GM21360 (cell line): ENCODE measurements around the gene ERGIC1.
A peak's percentile ranks its signal among the peaks of the same experiment; 100 is the strongest.

Source experiments
- ATAC-seq: cut with Tn5 transposase; IDR thresholded peaks from one replicate; pipeline ENCODE4 v1.9.1; 2021; ENCODE audit warnings: mild to moderate bottlenecking, moderate library complexity; ENCODE audit not compliant: unreplicated experiment

The ERGIC1 gene

GRCh38 chr5:172911976-172912375 lies 77.9 kb downstream of the ERGIC1 start:
- ATAC-seq = no peak

DNA sequence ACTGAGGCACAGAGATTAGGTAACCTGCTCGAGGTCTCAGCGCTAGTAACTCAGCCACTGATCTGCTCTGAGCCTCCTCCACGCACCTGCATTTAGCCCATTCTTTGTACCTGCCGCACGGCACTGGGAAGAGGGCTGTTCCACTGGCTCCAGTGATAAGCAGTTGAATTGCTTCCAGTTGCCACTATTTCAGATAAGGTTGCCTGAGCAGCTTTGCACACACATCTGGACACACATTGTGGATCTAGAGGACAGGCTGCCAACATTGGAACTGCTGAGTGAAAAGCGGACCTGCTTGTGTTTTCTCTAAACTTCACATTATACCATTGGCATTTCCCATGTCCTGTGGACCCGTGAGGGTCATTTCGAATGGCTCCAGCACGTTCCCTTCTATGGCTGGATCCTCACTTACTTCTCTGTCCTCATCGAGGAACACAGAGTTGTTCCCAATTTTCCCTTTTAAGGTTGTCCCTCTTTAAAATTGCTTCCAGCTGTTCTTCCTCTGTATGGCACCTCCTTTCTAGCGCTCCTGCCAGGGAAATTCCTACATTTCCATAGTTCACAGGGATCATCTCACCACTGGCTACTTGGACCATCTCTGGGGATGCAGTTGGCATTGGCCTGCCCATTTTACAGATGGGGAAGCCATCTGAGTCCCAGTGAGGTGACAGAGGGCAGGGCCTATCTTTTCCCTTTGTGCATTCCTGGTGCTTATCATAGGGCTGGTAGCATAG lies 79.2 kb downstream of the ERGIC1 start:
- ATAC-seq = no peak

GRCh38 chr5:172915514-172915913 lies 81.5 kb downstream of the ERGIC1 start:
- no peak for ATAC-seq

DNA sequence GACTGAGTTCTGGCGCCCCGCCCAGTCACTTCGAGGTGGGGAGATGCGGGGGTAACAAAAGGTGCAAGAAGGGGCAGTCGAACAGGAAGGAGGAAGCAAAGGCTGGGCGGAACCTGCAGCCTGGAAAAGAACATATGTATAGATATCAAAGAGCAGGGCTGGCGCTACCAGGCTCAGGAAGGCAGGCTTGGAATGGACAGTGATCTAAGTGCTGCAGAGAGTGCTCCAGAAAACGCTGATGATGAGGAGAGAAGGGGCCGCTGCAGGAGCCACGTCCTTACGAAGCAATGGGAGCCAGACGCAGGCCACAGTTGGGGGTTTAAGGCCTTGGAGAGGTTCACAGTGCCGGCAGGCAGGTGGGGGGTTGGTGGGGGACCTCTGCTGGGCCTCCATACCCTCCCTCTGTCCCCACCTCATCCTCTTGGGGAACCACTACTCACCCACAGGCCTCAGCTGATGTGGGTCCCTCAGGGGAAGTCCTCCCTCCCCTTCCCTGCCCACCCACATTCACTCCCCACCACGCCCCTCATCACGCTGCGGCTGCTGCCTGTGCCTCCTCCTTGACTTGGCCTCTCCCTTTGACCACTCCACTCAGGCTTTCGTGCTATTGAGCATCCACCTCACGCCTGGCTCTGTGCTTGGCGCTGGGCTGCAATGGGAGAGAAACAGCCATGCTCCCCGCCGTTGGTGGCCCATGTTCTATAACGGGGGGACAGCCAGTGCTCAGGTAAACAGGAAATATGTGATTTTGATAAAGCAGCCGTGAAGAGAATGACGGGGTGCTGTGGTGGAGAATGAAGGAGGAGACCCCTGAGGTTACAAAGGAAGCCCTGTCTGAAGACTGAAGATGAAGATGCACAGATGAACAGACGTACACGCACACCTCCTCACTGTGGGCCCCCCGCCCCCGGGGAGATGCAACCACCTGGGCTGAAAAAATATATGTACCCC lies 84.6 kb downstream of the ERGIC1 start:
- no peak for ATAC-seq

DNA sequence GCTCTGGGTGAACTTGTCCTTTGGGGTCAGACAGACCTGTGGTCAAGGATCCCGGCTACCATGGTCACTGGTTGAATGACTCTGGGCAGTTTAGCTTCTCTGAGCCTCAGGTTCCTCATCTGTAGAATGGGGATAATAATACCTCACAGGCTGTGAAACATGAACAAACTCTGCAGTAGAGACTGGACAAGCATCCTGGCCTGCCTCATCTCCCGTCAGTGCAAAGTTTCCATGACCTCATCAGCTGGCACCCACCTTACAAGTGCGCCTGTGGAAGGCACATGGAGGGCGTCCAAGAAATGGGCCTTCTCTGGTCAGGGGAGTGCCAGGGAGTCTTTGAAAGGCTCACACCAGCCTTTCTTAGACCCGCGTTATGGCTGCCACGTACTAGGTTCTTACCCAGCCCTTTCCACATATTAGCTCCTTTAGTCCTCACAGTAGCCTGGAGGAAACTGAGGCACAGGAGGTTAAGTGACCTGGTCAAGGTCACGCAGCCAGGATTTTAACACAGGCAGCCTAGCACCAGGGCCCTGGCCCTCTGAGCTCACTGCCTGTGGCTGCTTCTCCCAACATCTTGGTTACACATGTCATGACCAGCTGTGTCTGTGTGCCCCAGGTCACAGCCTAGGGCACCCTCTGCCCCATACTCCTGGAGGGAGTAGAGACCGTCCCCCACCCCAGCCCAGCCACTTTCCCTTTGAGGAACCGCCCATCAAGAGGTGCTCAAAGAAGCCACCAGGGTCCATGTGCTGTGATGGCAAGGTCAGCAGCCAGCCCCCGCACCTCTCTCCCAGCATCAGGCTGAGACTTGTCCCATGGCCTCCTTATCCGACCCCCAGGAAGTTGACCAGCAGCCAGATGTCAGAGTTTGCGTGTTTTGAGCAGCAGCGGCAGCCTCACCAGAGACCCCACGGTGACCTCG lies 85.7 kb downstream of the ERGIC1 start:
- ATAC-seq = no peak

GRCh38 chr5:172920447-172920849 lies 86.4 kb downstream of the ERGIC1 start:
- no peak for ATAC-seq

DNA sequence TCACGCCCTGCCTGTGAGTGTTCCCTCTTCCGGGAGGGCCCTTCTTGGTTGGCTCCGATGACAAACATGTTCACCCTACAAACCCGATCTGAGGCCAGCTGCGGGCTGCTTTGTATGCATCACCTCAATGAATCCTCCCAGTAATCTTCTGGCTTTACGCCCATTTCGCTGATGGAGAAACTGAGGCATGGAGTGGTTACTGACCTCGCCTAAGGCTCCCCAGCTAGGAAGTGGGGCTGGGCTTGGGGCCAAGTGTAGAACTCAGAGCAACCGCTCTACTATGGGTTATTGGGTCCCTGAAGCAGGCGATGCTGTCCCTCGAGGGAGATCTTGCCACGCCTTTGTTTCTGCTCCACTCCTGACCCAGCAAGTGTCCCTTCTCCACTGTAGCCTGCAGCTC lies 86.9 kb downstream of the ERGIC1 start:
- ATAC-seq = no peak

- no peak for ATAC-seq
Measured at GRCh38 chr5:172921906-172922305, 87.9 kb downstream of the ERGIC1 start.

DNA sequence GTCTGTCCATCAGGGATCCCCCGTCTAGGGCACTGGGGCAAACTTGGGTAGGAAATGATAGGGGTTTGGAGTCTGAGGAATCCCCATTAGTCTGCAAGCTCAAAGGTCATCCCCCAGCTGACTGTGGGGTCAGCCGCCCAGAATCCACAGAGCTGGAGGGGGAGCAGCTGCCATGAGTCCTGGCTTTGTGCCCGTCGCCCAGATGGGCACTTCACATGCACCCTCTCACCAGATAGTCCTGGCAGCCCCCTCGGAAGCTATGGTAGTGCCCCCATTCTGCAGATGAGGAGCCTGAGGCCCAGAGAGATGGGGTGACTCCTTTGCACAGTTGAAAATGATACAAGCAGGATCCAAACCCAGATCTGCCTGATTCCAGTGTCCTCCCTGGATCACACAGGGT lies 89.5 kb downstream of the ERGIC1 start:
- ATAC-seq = no peak

- ATAC-seq = no peak
Measured at GRCh38 chr5:172925336-172925948, 91.4 kb downstream of the ERGIC1 start.

- no peak for ATAC-seq
Measured at GRCh38 chr5:172926008-172926523, 92.0 kb downstream of the ERGIC1 start.

DNA sequence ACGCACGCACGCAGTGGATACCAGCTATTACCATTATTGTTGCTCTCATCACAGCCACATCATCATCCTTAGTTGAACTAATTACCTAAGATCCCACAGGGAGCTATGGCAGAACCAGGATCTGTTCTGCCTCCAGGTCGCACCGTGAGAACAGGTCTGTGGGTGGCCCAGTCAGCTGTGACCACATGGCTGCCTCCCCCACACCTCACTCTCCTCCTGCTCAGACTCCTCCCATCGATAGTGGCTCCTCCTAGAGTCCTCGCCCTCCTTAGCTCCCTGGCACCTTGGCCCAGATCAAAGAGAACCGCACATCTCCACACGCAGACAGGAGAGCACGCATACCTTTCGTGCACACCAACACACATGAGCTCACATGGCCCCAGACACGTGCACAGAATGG lies 92.7 kb downstream of the ERGIC1 start:
- ATAC-seq = no peak

DNA sequence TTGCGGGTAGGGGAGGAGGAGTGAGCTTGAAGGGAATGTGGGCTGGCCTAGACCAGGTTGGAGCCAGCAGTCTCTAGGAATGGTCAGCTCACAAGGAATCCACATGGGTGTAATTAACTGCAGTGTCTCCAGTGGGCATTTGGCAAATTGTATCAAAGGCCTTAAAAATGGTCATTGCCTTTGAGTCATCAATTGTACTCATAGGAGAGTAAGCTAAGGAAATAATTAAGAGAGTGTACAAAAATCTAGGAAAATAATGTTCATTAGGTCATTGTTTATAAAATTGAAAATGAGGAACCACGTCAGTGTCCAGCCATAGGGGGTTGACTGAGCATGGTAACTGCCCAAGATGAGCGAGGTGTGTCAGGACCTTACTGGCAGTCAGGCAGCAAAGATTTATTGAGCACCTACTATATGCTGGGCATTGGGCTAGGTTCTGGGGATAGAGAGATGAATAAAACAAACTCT lies 95.4 kb downstream of the ERGIC1 start:
- no peak for ATAC-seq

GRCh38 chr5:172931001-172931536 lies 97.0 kb downstream of the ERGIC1 start:
- ATAC-seq = no peak

DNA sequence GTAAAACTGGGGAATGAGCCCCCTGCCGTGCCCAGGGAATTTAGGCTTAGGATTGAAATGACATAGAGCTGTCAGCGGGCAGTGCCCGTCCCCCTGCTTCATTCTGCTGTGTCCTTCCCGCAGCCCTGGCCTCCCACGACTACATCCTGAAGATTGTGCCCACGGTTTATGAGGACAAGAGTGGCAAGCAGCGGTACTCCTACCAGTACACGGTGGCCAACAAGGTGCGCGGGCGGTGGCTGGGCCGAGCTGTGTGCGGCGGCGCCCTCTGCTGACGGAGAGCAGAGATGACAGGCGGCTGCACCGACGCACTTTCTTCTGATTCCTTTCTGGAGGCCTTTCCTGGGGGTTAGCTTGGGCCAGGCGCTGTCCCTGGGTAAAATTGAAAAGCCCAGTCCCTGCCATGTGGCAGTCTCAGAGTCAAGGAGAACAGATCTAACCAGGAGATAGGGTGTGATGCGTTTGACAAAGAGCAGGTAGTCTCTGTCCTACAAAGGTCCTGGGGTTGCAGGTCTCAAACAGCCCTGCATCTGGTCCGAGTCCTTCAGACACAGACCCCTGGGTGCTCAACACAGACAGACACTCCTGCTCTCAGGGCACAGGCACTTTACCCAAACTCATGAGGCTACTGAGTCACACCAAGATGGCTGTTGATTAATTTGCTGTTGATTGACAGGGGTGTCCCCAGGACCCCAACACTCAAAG lies 98.4 kb downstream of the ERGIC1 start:
- ATAC-seq = peak; percentile 73

GRCh38 chr5:172933238-172933637 lies 99.2 kb downstream of the ERGIC1 start:
- ATAC-seq = no peak

DNA sequence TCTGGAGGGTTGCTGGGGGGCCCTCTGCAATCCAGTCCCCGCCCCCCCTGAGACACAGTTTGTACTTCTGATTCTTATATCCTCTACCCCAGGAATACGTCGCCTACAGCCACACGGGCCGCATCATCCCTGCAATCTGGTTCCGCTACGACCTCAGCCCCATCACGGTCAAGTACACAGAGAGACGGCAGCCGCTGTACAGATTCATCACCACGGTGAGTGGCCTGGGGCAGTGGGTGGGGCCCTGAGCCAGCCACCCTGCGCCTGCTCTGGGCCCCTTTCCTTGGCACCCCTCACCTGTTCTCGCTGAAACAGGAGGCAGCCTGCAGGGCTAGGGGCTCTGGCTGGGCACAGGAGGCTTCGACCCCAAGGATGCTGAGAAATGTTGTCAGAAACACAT lies 101.0 kb downstream of the ERGIC1 start:
- ATAC-seq = no peak

GRCh38 chr5:172936401-172936800 lies 102.3 kb downstream of the ERGIC1 start:
- ATAC-seq = no peak

DNA sequence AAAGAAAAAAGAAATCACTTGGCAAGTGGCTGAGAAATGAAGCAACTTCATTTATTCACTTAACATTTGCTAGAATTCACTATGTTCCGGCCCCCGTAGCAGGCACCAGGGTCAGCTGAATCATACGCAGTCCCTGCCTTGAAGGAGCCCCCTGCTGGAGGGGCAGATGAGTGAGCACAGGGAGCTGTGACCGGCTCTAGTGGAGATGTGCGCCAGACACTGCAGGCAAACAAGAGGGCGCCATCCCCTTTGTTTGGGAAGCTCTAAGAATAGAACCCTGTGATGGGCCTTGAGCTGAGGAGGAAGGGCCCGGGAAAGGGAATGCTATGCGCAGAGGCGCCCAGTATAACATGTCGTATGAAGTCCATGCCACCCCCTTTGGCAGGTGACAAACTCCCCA lies 105.0 kb downstream of the ERGIC1 start:
- ATAC-seq = no peak
